NCI-H2196 treated with DMSO at 0.1 percent for 48 hours (cell line): ENCODE measurements around the gene TBC1D22B.
A peak's percentile ranks its signal among the peaks of the same experiment; 100 is the strongest.

Source experiments
- DNase-seq: peaks from one replicate; lab custom pipeline; 2025; ENCODE audit not compliant: unreplicated experiment; lab: John Stamatoyannopoulos, UW

The TBC1D22B gene

GRCh38 chr6:37353761-37354525, 96.4 kb downstream of the TBC1D22B start, which contains the start of gene RNF8:
Gene RNF8, plus strand, starts transcription at chr6:37353983. Its CDS starts 182 bp downstream, at chr6:37354165.
- peak; percentile 87 for DNase-seq

- no peak for DNase-seq
These were observed 97.2 kb downstream of the TBC1D22B start for GRCh38 chr6:37354526-37355384.

- DNase-seq, result no peak
These were observed 99.7 kb downstream of the TBC1D22B start for GRCh38 chr6:37357288-37357687.

- DNase-seq, result no peak
These were observed 100.3 kb downstream of the TBC1D22B start for GRCh38 chr6:37357860-37358259.

- DNase-seq, result no peak
These were observed 101.5 kb downstream of the TBC1D22B start for GRCh38 chr6:37359039-37359438.

- no peak for DNase-seq
These were observed 104.7 kb downstream of the TBC1D22B start for GRCh38 chr6:37362101-37362828.

GRCh38 chr6:37365791-37366190, 108.2 kb downstream of the TBC1D22B start:
- DNase-seq, result no peak

GRCh38 chr6:37366910-37367309, 109.3 kb downstream of the TBC1D22B start:
- no peak for DNase-seq

GRCh38 chr6:37368961-37369320, 111.4 kb downstream of the TBC1D22B start:
- DNase-seq, result no peak

GRCh38 chr6:37369321-37370201, 112.0 kb downstream of the TBC1D22B start:
- no peak for DNase-seq

- no peak for DNase-seq
These were observed 113.8 kb downstream of the TBC1D22B start for GRCh38 chr6:37371154-37372083.

GRCh38 chr6:37372116-37372515, 114.5 kb downstream of the TBC1D22B start:
- DNase-seq, result no peak

GRCh38 chr6:37373822-37374471, 116.4 kb downstream of the TBC1D22B start:
- no peak for DNase-seq

- DNase-seq, result no peak
These were observed 117.8 kb downstream of the TBC1D22B start for GRCh38 chr6:37375376-37375775.

GRCh38 chr6:37376078-37376743, 118.6 kb downstream of the TBC1D22B start:
- no peak for DNase-seq

GRCh38 chr6:37381579-37381978, 124.0 kb downstream of the TBC1D22B start:
- peak; percentile 82 for DNase-seq
